Measurements from ENCODE around the gene WWOX.

GRCh38 chr16:78375055-78375679 lies 275.7 kb downstream of the WWOX start:
- TF ChIP-seq CTCF (IDR thresholded peaks at IDR 0.05) (no peak), POLR2A (IDR thresholded peaks at IDR 0.05) (no peak)
